GM12873 (cell line): Measurements from ENCODE around the gene TAX1BP3.

Experiments used
- TF ChIP-seq, protein P1 (sequence below): IDR thresholded peaks from 2 replicates; pipeline ENCODE4 v1.5.1; 2012; ENCODE audit warnings: low read depth, mild to moderate bottlenecking, moderate library complexity, low read length, control low read depth; ENCODE audit not compliant: insufficient read depth; ENCODE audit errors: missing control alignments

The TAX1BP3 gene

DNA sequence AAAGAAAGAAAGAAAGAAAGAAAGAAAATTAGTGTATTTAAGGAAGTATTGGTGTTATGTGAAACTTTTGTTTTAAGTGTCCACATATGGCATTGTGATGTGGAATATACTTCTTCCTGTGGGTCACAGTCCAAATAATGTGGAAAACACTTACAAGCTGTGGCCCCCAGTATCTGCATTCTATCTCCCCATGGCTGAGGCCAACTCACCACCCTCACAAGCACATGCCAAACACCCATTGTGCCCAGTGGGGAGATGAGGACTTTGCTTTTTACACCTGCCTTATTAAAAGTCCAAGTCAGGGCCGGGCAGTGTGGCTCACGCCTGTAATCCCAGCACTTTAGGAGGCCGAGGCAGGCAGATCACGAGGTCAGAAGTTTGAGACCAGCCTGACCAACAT is 31.6 kb upstream of the TAX1BP3 start:
- TF ChIP-seq, protein P1, sequence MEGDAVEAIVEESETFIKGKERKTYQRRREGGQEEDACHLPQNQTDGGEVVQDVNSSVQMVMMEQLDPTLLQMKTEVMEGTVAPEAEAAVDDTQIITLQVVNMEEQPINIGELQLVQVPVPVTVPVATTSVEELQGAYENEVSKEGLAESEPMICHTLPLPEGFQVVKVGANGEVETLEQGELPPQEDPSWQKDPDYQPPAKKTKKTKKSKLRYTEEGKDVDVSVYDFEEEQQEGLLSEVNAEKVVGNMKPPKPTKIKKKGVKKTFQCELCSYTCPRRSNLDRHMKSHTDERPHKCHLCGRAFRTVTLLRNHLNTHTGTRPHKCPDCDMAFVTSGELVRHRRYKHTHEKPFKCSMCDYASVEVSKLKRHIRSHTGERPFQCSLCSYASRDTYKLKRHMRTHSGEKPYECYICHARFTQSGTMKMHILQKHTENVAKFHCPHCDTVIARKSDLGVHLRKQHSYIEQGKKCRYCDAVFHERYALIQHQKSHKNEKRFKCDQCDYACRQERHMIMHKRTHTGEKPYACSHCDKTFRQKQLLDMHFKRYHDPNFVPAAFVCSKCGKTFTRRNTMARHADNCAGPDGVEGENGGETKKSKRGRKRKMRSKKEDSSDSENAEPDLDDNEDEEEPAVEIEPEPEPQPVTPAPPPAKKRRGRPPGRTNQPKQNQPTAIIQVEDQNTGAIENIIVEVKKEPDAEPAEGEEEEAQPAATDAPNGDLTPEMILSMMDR, result no peak

DNA sequence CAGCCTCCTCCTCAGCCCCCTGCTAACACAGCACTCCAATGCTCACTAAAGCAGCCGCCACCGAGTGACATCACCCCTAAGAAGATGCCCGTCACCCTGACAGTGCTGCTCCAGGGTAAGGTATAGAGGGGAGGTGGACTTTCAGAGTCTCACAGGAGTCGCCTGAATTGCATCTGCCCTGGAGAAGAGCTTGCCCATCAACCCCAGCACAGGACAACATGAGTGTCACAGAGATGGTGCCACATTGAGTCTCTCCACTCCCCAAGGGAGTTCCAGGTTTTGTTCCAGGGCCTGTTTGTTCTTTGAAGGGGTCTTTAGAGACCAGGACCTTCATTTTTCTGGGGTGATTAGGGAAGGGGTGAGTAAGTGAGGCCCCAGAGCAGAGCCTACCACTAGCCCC is 29.8 kb upstream of the TAX1BP3 start:
- TF ChIP-seq, protein P1, result no peak

DNA sequence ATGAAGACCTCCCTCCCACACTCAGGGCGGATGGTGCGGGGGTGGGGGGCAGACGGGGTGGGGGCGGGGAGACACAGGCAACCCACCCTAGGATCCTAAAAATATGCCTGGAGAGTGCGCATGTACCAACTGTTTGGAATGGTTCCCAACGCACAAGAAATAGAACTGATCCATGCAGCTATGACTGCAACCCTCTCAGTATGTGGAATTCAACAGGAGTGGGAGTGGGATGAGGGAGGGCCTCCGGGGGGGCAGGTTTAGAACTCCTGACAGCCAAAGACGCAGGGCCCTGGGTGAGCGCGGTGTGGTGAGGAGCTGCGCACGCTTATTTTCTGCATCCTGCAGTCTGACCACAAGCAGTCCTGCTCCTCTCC is 28.7 kb upstream of the TAX1BP3 start:
- TF ChIP-seq, protein P1, result no peak

DNA sequence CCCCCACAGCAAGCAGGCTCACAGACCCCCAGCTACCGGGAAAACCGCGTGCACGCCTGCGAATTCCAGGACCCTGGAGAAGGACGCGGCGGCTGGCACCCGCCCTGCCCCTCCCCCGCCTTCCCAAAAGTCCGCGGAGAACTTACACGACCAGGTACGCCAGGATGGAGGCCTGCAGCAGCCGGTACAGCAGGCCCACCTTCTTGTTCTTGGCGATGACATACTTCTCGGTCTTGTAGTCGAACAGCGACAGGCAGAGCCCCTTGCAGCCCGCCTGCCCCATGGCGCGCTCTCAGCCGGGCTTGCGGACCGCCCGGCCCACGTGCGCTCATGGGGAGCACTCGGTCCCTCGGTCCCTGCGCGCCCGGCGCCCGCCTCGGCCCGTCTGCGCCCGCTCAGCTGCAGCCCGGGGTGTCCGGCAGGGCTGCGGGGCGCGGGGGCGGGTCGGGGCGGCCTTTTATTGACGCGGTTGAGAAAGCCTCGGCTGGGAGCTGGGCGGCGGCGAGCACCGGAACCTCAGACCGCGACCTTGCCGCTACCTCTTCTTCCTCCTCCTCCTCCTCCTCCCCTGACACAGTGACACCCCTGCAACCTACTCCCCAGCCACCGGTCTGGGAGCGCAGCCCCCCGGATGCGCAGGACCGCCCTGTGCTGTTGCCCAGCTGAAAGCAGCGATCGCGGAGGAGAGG is 27.5 kb upstream of the TAX1BP3 start, which contains the start of gene P2RX5:
Gene P2RX5, minus strand, starts transcription at position 433 of the 689 bp plus-strand sequence. Its CDS starts 150 bp downstream, at position 283.
- TF ChIP-seq, protein P1, result no peak

DNA sequence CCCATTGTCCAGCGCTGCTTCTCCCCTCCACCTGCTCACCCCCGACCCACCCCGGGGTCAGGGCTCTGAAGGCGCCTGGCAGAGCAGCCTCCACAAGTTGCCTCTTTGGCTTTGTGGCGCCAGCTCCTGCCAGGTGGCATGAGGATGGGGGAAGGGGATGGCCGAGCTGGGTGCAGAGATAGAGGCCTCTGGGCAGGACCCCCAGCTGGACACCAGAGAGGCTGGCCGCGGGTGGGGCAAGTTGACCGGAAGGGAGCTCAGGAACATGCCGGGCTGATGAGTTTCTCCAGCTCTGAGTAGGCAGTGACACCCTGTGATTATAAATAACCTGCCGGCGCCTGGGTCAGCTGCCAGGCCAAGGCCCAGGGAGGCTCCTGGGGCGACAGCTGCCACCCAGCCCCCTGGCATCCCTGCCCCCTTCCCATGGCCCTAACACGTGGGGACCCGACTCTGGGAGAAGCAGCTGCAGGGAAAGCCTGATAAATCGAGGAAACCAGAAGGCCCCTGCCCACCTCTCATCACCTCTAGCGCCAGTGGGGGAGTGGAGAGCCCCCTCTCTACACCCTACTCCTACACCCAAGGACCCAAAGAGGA is 26.8 kb upstream of the TAX1BP3 start:
- TF ChIP-seq, protein P1, result no peak

DNA sequence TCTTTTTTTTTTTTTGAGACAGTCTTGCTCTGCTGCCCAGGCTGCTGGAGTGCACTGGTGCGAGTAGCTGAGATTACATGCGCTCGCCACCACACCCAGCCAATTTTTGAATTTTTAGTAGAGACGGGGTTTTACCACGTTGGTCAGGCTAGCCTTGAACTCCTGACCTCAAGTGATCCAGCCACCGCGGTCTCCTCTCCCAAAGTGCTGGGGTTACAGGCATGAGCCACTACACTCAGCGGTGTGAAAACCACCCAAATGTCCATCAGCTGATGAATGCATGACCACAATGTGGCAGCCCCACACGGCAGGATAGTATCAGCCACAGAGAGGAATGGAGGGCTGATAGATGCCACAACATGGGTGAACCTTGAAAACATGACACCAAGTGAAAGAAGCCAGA is 25.5 kb upstream of the TAX1BP3 start:
- TF ChIP-seq, protein P1, result no peak

DNA sequence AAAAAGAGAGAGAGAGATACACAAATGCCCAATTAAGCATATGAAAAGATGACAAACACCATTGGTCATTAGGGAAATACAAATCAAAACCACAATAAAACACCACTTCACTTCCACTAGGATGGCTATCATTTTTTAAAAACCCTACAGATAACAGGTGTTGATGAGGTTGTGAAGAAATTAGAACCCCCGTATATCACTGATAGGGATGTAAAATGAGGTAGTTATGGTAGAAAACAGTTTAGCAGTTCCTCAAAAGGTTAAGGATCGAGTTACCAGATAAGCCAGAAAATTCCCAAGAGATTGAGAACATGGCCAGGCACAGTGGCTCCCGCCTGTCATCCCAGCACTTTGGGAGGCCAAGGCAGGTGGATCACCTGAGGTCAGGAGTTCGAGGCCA is 24.8 kb upstream of the TAX1BP3 start:
- TF ChIP-seq, protein P1, result no peak
